Measurements from ENCODE around the gene CFTR.

Gene CFTR

GRCh38 chr7:117479225-117480054 lies at the start of gene CFTR:
Gene CFTR, plus strand, starts transcription at chr7:117480025. Its CDS starts 70 bp downstream, at chr7:117480095.
- in situ Hi-C loops (cut with HindIII; ENCODE audit: low sequenced_read_pairs), result no loop called here
- no peak for DNase-seq (ENCODE audit: low read depth, low spot score)
- peak within 1 kb of the TSS; percentile 42 for H3K4me3 ChIP-seq (ENCODE audit: low read depth, low read length)
- no peak for TF ChIP-seq CTCF (IDR thresholded peaks at IDR 0.05; ENCODE audit: low read depth, low read length)

GRCh38 chr7:117435475-117436043 lies 44.3 kb upstream of the CFTR start:
- in situ Hi-C loops (cut with HindIII; ENCODE audit: low sequenced_read_pairs), result no loop called here
- no peak for DNase-seq (ENCODE audit: low read depth, low spot score)
- TF ChIP-seq CTCF (IDR thresholded peaks at IDR 0.05; ENCODE audit: low read depth, low read length), result no peak
- H3K4me3 ChIP-seq (ENCODE audit: low read depth, low read length), result no peak overlapping the region

GRCh38 chr7:117444646-117445045 lies 35.2 kb upstream of the CFTR start:
- H3K4me3 ChIP-seq (ENCODE audit: low read depth, low read length), result no peak overlapping the region
- DNase-seq (ENCODE audit: low read depth, low spot score), result no peak
- TF ChIP-seq CTCF (IDR thresholded peaks at IDR 0.05; ENCODE audit: low read depth, low read length), result no peak
- in situ Hi-C loops (cut with HindIII; ENCODE audit: low sequenced_read_pairs), result no loop called here

GRCh38 chr7:117445206-117445605 lies 34.6 kb upstream of the CFTR start:
- no peak overlapping the region for H3K4me3 ChIP-seq (ENCODE audit: low read depth, low read length)
- in situ Hi-C loops (cut with HindIII; ENCODE audit: low sequenced_read_pairs), result no loop called here
- no peak for TF ChIP-seq CTCF (IDR thresholded peaks at IDR 0.05; ENCODE audit: low read depth, low read length)
- DNase-seq (ENCODE audit: low read depth, low spot score), result peak; percentile 23

- TF ChIP-seq CTCF (IDR thresholded peaks at IDR 0.05; ENCODE audit: low read depth, low read length), result no peak
- DNase-seq (ENCODE audit: low read depth, low spot score), result no peak
- no peak overlapping the region for H3K4me3 ChIP-seq (ENCODE audit: low read depth, low read length)
- in situ Hi-C loops (cut with HindIII; ENCODE audit: low sequenced_read_pairs), result no loop called here
Observed at GRCh38 chr7:117446220-117446815, 33.5 kb upstream of the CFTR start.

GRCh38 chr7:117448655-117449054 lies 31.2 kb upstream of the CFTR start:
- DNase-seq (ENCODE audit: low read depth, low spot score), result no peak
- in situ Hi-C loops (cut with HindIII; ENCODE audit: low sequenced_read_pairs), result no loop called here
- no peak for TF ChIP-seq CTCF (IDR thresholded peaks at IDR 0.05; ENCODE audit: low read depth, low read length)
- no peak overlapping the region for H3K4me3 ChIP-seq (ENCODE audit: low read depth, low read length)
